ENCODE results near the gene MYO3B.

The MYO3B gene

GRCh38 chr2:170229125-170229524, 51.2 kb downstream of the MYO3B start:
- no peak for DNase-seq (ENCODE audit: low read depth in 2 of 3, low spot score in 1 of 3)

- no peak for DNase-seq (ENCODE audit: low read depth in 2 of 3, low spot score in 1 of 3)
These were observed 51.8 kb downstream of the MYO3B start for GRCh38 chr2:170229744-170230143.

- DNase-seq (ENCODE audit: low read depth in 2 of 3, low spot score in 1 of 3), result peak in 2 of 3 donors; percentile 3 to 57
These were observed 58.1 kb downstream of the MYO3B start for GRCh38 chr2:170235860-170236679.

- DNase-seq (ENCODE audit: low read depth in 2 of 3, low spot score in 1 of 3), result no peak
These were observed 58.7 kb downstream of the MYO3B start for GRCh38 chr2:170236680-170237047.

- no peak for DNase-seq (ENCODE audit: low read depth in 2 of 3, low spot score in 1 of 3)
These were observed 59.7 kb downstream of the MYO3B start for GRCh38 chr2:170237572-170238120.

GRCh38 chr2:170238776-170239175, 60.8 kb downstream of the MYO3B start:
- DNase-seq (ENCODE audit: low read depth in 2 of 3, low spot score in 1 of 3), result no peak

- DNase-seq (ENCODE audit: low read depth in 2 of 3, low spot score in 1 of 3), result no peak
These were observed 62.7 kb downstream of the MYO3B start for GRCh38 chr2:170240629-170241028.

GRCh38 chr2:170241756-170242155, 63.8 kb downstream of the MYO3B start:
- DNase-seq (ENCODE audit: low read depth in 2 of 3, low spot score in 1 of 3), result no peak

GRCh38 chr2:170243118-170243837, 65.3 kb downstream of the MYO3B start:
- DNase-seq (ENCODE audit: low read depth in 2 of 3, low spot score in 1 of 3), result no peak

GRCh38 chr2:170243898-170244297, 66.0 kb downstream of the MYO3B start:
- DNase-seq (ENCODE audit: low read depth in 2 of 3, low spot score in 1 of 3), result no peak

- DNase-seq (ENCODE audit: low read depth in 2 of 3, low spot score in 1 of 3), result no peak
These were observed 66.6 kb downstream of the MYO3B start for GRCh38 chr2:170244555-170244954.

- no peak for DNase-seq (ENCODE audit: low read depth in 2 of 3, low spot score in 1 of 3)
These were observed 67.4 kb downstream of the MYO3B start for GRCh38 chr2:170245312-170245711.

GRCh38 chr2:170247333-170247732, 69.4 kb downstream of the MYO3B start:
- no peak for DNase-seq (ENCODE audit: low read depth in 2 of 3, low spot score in 1 of 3)

- DNase-seq (ENCODE audit: low read depth in 2 of 3, low spot score in 1 of 3), result no peak
These were observed 70.0 kb downstream of the MYO3B start for GRCh38 chr2:170247882-170248393.

GRCh38 chr2:170248574-170249393, 70.8 kb downstream of the MYO3B start:
- no peak for DNase-seq (ENCODE audit: low read depth in 2 of 3, low spot score in 1 of 3)

- no peak for DNase-seq (ENCODE audit: low read depth in 2 of 3, low spot score in 1 of 3)
These were observed 71.8 kb downstream of the MYO3B start for GRCh38 chr2:170249761-170250160.

GRCh38 chr2:170250584-170250983, 72.6 kb downstream of the MYO3B start:
- DNase-seq (ENCODE audit: low read depth in 2 of 3, low spot score in 1 of 3), result no peak

- no peak for DNase-seq (ENCODE audit: low read depth in 2 of 3, low spot score in 1 of 3)
These were observed 74.5 kb downstream of the MYO3B start for GRCh38 chr2:170252414-170252813.

- no peak for DNase-seq (ENCODE audit: low read depth in 2 of 3, low spot score in 1 of 3)
These were observed 75.8 kb downstream of the MYO3B start for GRCh38 chr2:170253721-170254230.

GRCh38 chr2:170254293-170254732, 76.4 kb downstream of the MYO3B start:
- DNase-seq (ENCODE audit: low read depth in 2 of 3, low spot score in 1 of 3), result no peak

GRCh38 chr2:170255137-170255536, 77.2 kb downstream of the MYO3B start:
- no peak for DNase-seq (ENCODE audit: low read depth in 2 of 3, low spot score in 1 of 3)

Data from stimulated activated CD4-positive, alpha-beta T cell treated with anti-CD3 and anti-CD28 coated beads, Interleukin-12 subunit alpha, Interleukin-12 subunit beta, amount 100 ng/mL, for 48 hours (primary cell).